Ovary (tissue), 9 donors: ENCODE data around the gene NF1. TPM values are rescaled to one million over a fixed set of nuclear protein-coding genes. Genes with fewer than 3 reads are reported as not detected.
"Not testable (repeated sequence)": the region's sequence is repeated elsewhere in the genome, so short reads cannot be mapped to it uniquely, and the experiment has no call there.

Experiments
- DNase-seq, 5 donors: peaks; one replicate each; pipeline ENCODE4 v3.0.0-alpha.2; 2019 to 2020
- H3K27ac ChIP-seq, 2 donors: fragments of 200-600 bp; one replicate each; pipeline versions ENCODE4 v1.5.1 to v1.8.0; 2019 to 2022
- H3K27me3 ChIP-seq: fragments of 200-600 bp; one replicate; pipeline ENCODE4 v1.8.0; 2022
- H3K36me3 ChIP-seq: fragments of 200-600 bp; sonication (generic); one replicate; pipeline ENCODE4 v1.5.1; 2019
- H3K4me1 ChIP-seq: one replicate; pipeline ENCODE4 v1.8.1; 2013; ENCODE audit warnings: mild to moderate bottlenecking, moderate library complexity; ENCODE audit not compliant: insufficient read depth
- H3K4me3 ChIP-seq: fragments of 200-600 bp; sonication (generic); one replicate; pipeline ENCODE4 v1.5.1; 2017
- H3K9me3 ChIP-seq, 2 donors: fragments of 200-600 bp in 1 of 2; sonication (generic) in 1 of 2; one replicate each; pipeline versions ENCODE4 v1.5.1 to v1.8.1; 2013 to 2019; ENCODE audit warnings: mild to moderate bottlenecking in 1 of 2, moderate library complexity in 1 of 2
- CTCF ChIP-seq, 3 donors: fragments of 450-650 bp in 2 of 3; fragments of 200-600 bp in 1 of 3; IDR thresholded peaks; one replicate each; pipeline versions ENCODE4 v1.5.1 to v1.8.0; 2016 to 2022; ENCODE audit warnings: antibody characterized with exemption in 3 of 3, mild to moderate bottlenecking in 1 of 3
- EP300 ChIP-seq: sonication (generic); formaldehyde crosslinking; IDR thresholded peaks from one replicate; pipeline ENCODE4 v1.6.1; 2017; ENCODE audit warnings: antibody characterized with exemption
- POLR2A ChIP-seq: fragments of 450-650 bp; IDR thresholded peaks from one replicate; pipeline ENCODE4 v1.6.1; 2017; ENCODE audit warnings: antibody characterized with exemption, mild to moderate bottlenecking, moderate library complexity
- WGBS, 3 donors: extraction: QIAGEN DNeasy Blood & Tissue Kit in 1 of 3; methylation state at CpG; one replicate each; pipeline versions ENCODE4 v1.1.5 to v1.1.7; 2013 to 2017; 5-methylcytosine and 5-hydroxymethylcytosine counted together
- intact Hi-C, 4 donors: fragments of 100-400 bp; cut with DNase I; formaldehyde crosslinking; loops; one replicate each; pipeline versions ENCODE4 v1.11.0 to v1.15.1; 2022 to 2023
- polyA plus RNA-seq, 2 donors: library from polyadenylated mRNA; stranded (reverse); fragments of 200-250 nt in 1 of 2; fragments of 350-450 nt in 1 of 2; fragmentation: Illumina TruSeq in 1 of 2; extraction: RNeasy Lipid Tissue Mini Kit (QIAGEN cat#74804) in 1 of 2; gene quantifications; one replicate each; pipeline ENCODE4 v1.2.3, GENCODE V29; 2013 to 2014
- total RNA-seq, 7 donors: library from RNA; depleted of rRNA in 2 of 7; stranded (reverse); fragments of >200 nt in 2 of 7; fragmentation: NEBNext Ultra II Directional in 3 of 7; extraction: Animal tissue kit (Norgen Biotek cat#: 25700) in 3 of 7; gene quantifications; one replicate each; pipeline versions ENCODE4 v1.1.0 to v1.2.4, GENCODE V29; 2016 to 2023
- donor health status: DM: no; HTN: no; CAD: no; lungs with moderate emphysema.
- donor health status: DM: no; HTN: no; CAD: no.
- donor health status: Bipolar disorder and iron deficiency.
- donor health status: DM: yes; HTN: yes; CAD: no.
- donor health status: DM: no; HTN: no; CAD: no.
- donor health status: DM: yes; HTN: yes; CAD: no.

NF1 gene
- total and polyA plus RNA-seq, 9 donors: 11.1 to 62.0 (median 57.0) TPM

GRCh38 chr17:31311526-31311925, 216.7 kb downstream of the NF1 start:
- no peaks in the 10 kb centered on the region for H3K27me3 ChIP-seq

GRCh38 chr17:31312223-31312622, 217.4 kb downstream of the NF1 start:
- H3K4me1 ChIP-seq, H3K27ac ChIP-seq, H3K9me3 ChIP-seq, H3K36me3 ChIP-seq, intact Hi-C loops, H3K4me3 ChIP-seq, DNase-seq, H3K27me3 ChIP-seq: not testable (repeated sequence)
- WGBS, 3 donors: 77 to 93% (median 86%) methylated on average over 7 of the region's 7 CpGs

More at GRCh38 chr17:31311526-31311925, 216.7 kb downstream of the NF1 start:
- TF ChIP-seq POLR2A (no peak), EP300 (no peak), CTCF (IDR thresholded peaks at IDR 0.05) (no peak)
- intact Hi-C loops: no loop called here
- H3K9me3 ChIP-seq: no peaks in the 10 kb centered on the region
- H3K4me1 ChIP-seq: no peaks in the 10 kb centered on the region
- no peak overlapping the region for H3K27ac ChIP-seq
- no peak for DNase-seq
- no peak overlapping the region for H3K4me3 ChIP-seq
- H3K36me3 ChIP-seq: no peaks in the 10 kb centered on the region
- 87 to 92% (median 92%) methylated on average over 3 of the region's 3 CpGs for WGBS, 3 donors

- Histone ChIP-seq H3K4me1 (no peaks in the 10 kb centered on the region), H3K9me3 (no peaks in the 10 kb centered on the region), H3K36me3 (no peaks in the 10 kb centered on the region), H3K27ac (no peak within 1 kb of the TSS), H3K4me3 (no peak within 1 kb of the TSS), H3K27me3 (no peaks in the 10 kb centered on the region)
- intact Hi-C loops: no loop called here
- DNase-seq: no peak
- no peak for TF ChIP-seq POLR2A
- no peak for TF ChIP-seq CTCF (IDR thresholded peaks at IDR 0.05)
- no peak for TF ChIP-seq EP300
- WGBS, 3 donors: 68 to 80% (median 76%) methylated on average over 3 of the region's 3 CpGs
Observed at GRCh38 chr17:31313982-31314781, 219.4 kb downstream of the NF1 start, which contains the start of gene EVI2B. Gene EVI2B (minus strand): TSS chr17:31314054. CDS start chr17:31305609, 8,445 bp downstream.

GRCh38 chr17:31314782-31315100, 220.0 kb downstream of the NF1 start:
- H3K36me3 ChIP-seq: no peaks in the 10 kb centered on the region
- DNase-seq: no peak
- H3K4me1 ChIP-seq: no peaks in the 10 kb centered on the region
- H3K4me3 ChIP-seq: no peak overlapping the region
- 78 to 96% (median 92%) methylated on average over 3 of the region's 3 CpGs for WGBS, 3 donors
- no peaks in the 10 kb centered on the region for H3K9me3 ChIP-seq
- no peak overlapping the region for H3K27ac ChIP-seq
- TF ChIP-seq CTCF (IDR thresholded peaks at IDR 0.05) (no peak), EP300 (no peak), POLR2A (no peak)
- intact Hi-C loops: no loop called here
- H3K27me3 ChIP-seq: no peaks in the 10 kb centered on the region

GRCh38 chr17:31318298-31318801, 223.6 kb downstream of the NF1 start:
- TF ChIP-seq POLR2A (no peak), EP300 (no peak), CTCF (IDR thresholded peaks at IDR 0.05) (no peak)
- H3K9me3 ChIP-seq: no peaks in the 10 kb centered on the region
- H3K4me3 ChIP-seq: peak overlapping the region; percentile 17
- no peaks in the 10 kb centered on the region for H3K4me1 ChIP-seq
- H3K27me3 ChIP-seq: no peaks in the 10 kb centered on the region
- peak overlapping the region in 1 of 2 donors; percentile 35 for H3K27ac ChIP-seq
- peak; percentile 54 to 73 (median 66) for DNase-seq
- H3K36me3 ChIP-seq: no peaks in the 10 kb centered on the region
- intact Hi-C loops: no loop called here
- WGBS, 3 donors: 21 to 39% (median 36%) methylated on average over 8 of the region's 8 CpGs
